Measurements from ENCODE around the gene SENP5. TPM values are rescaled to one million over a fixed set of nuclear protein-coding genes. Genes with fewer than 3 reads are reported as not detected.

The SENP5 gene
- polyA plus RNA-seq, 1 experiment, result 18.3 TPM

- Histone ChIP-seq H3K4me3 (ENCODE audit: low read depth, low read length) (no peak overlapping the region), H3K9me3 (ENCODE audit: control insufficient read depth, insufficient read depth, low read length) (peaks cover 3% of the 10 kb centered on the region), H3K27ac (ENCODE audit: low read depth, low read length) (no peak overlapping the region), H3K27me3 (ENCODE audit: control insufficient read depth, insufficient read depth, low read length) (peaks cover 6% of the 10 kb centered on the region)
- POLR2A ChIA-PET, result interaction anchor here (0.7 kb wide), 1 partner anchor 114 kb away, joined by 6 read pairs; no protein-coding TSS in a partner anchor
- TF ChIP-seq CTCF (IDR thresholded peaks at IDR 0.05; ENCODE audit: low read depth, low read length), result no peak
- DNase-seq (ENCODE audit: low read depth, low spot score), result no peak
- CTCF ChIA-PET, result interaction anchor here (1.5 kb wide), 1 partner anchor 213 kb away, joined by 3 read pairs; no protein-coding TSS in a partner anchor
These were observed 106.9 kb downstream of the SENP5 start for GRCh38 chr3:196974661-196975060.

- Histone ChIP-seq H3K4me3 (ENCODE audit: low read depth, low read length) (no peak overlapping the region), H3K27ac (ENCODE audit: low read depth, low read length) (no peak overlapping the region), H3K9me3 (ENCODE audit: control insufficient read depth, insufficient read depth, low read length) (peaks cover 3% of the 10 kb centered on the region), H3K27me3 (ENCODE audit: control insufficient read depth, insufficient read depth, low read length) (peaks cover 6% of the 10 kb centered on the region)
- no peak for DNase-seq (ENCODE audit: low read depth, low spot score)
- ChIA-PET CTCF (interaction anchor here (1.5 kb wide), 1 partner anchor 212 kb away, joined by 3 read pairs; no protein-coding TSS in a partner anchor), POLR2A (no interaction called here)
- no peak for TF ChIP-seq CTCF (IDR thresholded peaks at IDR 0.05; ENCODE audit: low read depth, low read length)
These were observed 107.6 kb downstream of the SENP5 start for GRCh38 chr3:196975349-196975748.

GRCh38 chr3:196976941-196977340, 109.2 kb downstream of the SENP5 start:
- no peak overlapping the region for H3K4me3 ChIP-seq (ENCODE audit: low read depth, low read length)

GRCh38 chr3:196979545-196979944, 111.8 kb downstream of the SENP5 start:
- no peak overlapping the region for H3K27ac ChIP-seq (ENCODE audit: low read depth, low read length)
- TF ChIP-seq CTCF (IDR thresholded peaks at IDR 0.05; ENCODE audit: low read depth, low read length), result no peak
- peaks cover 6% of the 10 kb centered on the region for H3K9me3 ChIP-seq (ENCODE audit: control insufficient read depth, insufficient read depth, low read length)
- H3K4me3 ChIP-seq (ENCODE audit: low read depth, low read length), result no peak overlapping the region
- ChIA-PET POLR2A (no interaction called here), CTCF (interaction anchor here (1.4 to 3.8 kb wide), 3 partner anchors 50 to 208 kb away, joined by 5 to 28 read pairs (median 9); partner anchors contain the start of gene MELTF)
- peaks cover 9% of the 10 kb centered on the region for H3K27me3 ChIP-seq (ENCODE audit: control insufficient read depth, insufficient read depth, low read length)
- no peak for DNase-seq (ENCODE audit: low read depth, low spot score)

More at GRCh38 chr3:196976941-196977340, 109.2 kb downstream of the SENP5 start:
- ChIA-PET POLR2A (no interaction called here), CTCF (interaction anchor here (0.6 to 3.8 kb wide), 2 partner anchors 33 to 210 kb away, joined by 3 to 28 read pairs; no protein-coding TSS in a partner anchor)
- no peak for DNase-seq (ENCODE audit: low read depth, low spot score)
- no peak overlapping the region for H3K27ac ChIP-seq (ENCODE audit: low read depth, low read length)
- H3K9me3 ChIP-seq (ENCODE audit: control insufficient read depth, insufficient read depth, low read length), result peaks cover under 1% of the 10 kb centered on the region; the same call in 1 of the 2 replicates
- no peak for TF ChIP-seq CTCF (IDR thresholded peaks at IDR 0.05; ENCODE audit: low read depth, low read length)
- peaks cover 3% of the 10 kb centered on the region for H3K27me3 ChIP-seq (ENCODE audit: control insufficient read depth, insufficient read depth, low read length)

- ChIA-PET POLR2A (no interaction called here), CTCF (no interaction called here)
- no peak for TF ChIP-seq CTCF (IDR thresholded peaks at IDR 0.05; ENCODE audit: low read depth, low read length)
- Histone ChIP-seq H3K27me3 (ENCODE audit: control insufficient read depth, insufficient read depth, low read length) (peaks cover 12% of the 10 kb centered on the region), H3K9me3 (ENCODE audit: control insufficient read depth, insufficient read depth, low read length) (peaks cover 6% of the 10 kb centered on the region), H3K4me3 (ENCODE audit: low read depth, low read length) (no peak overlapping the region), H3K27ac (ENCODE audit: low read depth, low read length) (no peak overlapping the region)
- no peak for DNase-seq (ENCODE audit: low read depth, low spot score)
These were observed 113.9 kb downstream of the SENP5 start for GRCh38 chr3:196981657-196982056.

All from AG04450 (cell line).